ENCODE results near the gene MLXIP. TPM values are rescaled to one million over a fixed set of nuclear protein-coding genes. Genes with fewer than 3 reads are reported as not detected.

The MLXIP gene
- total and polyA plus RNA-seq, 9 of the 15 experiments (the other 6 are each of a cell fraction or from before 2014, with no cell fraction given): 2.2 to 66.3 (median 18.1) TPM

- TF ChIP-seq TCF15 (CRISPR knock-in tag; IDR thresholded peaks at IDR 0.05) (no peak), HNRNPK (IDR thresholded peaks at IDR 0.05; ENCODE audit: low read depth, low read length, poor library complexity, severe bottlenecking) (no peak), ZNF239 (CRISPR knock-in tag; IDR thresholded peaks at IDR 0.05) (no peak), ZNF280A (IDR thresholded peaks at IDR 0.05; ENCODE audit: low read depth, partially characterized antibody) (no peak), POLR2B (IDR thresholded peaks at IDR 0.05; ENCODE audit: low read depth, partially characterized antibody) (peak; percentile 46), MYNN (IDR thresholded peaks at IDR 0.05) (peak; percentile 18; the same call in 1 of the 2 replicates), MYNN (CRISPR knock-in tag; IDR thresholded peaks at IDR 0.05) (no peak), POLR2A (conservative IDR thresholded peaks at IDR 0.05) (peak; percentile 66), KAT7 (CRISPR knock-in tag; IDR thresholded peaks at IDR 0.05; ENCODE audit: borderline replicate concordance) (no peak), SMARCA5 (IDR thresholded peaks at IDR 0.05) (no peak), NEUROD1 (IDR thresholded peaks at IDR 0.05; ENCODE audit: borderline replicate concordance, low read depth, low read length, partially characterized antibody) (no peak), USF1 (CRISPR knock-in tag; IDR thresholded peaks at IDR 0.05) (no peak), ZNF121 (CRISPR knock-in tag; conservative IDR thresholded peaks at IDR 0.05) (0 out of 2 replicates have a peak, but pooled peaks have one; percentile 34), ZNF24 (IDR thresholded peaks at IDR 0.05) (no peak), ATF7 (IDR thresholded peaks at IDR 0.05) (no peak), TSC22D4 (tag; IDR thresholded peaks at IDR 0.05) (no peak), POLR2G (IDR thresholded peaks at IDR 0.05; ENCODE audit: low read depth, low read length) (peak; percentile 50; the same call in 1 of the 2 replicates), SUPT5H (IDR thresholded peaks at IDR 0.05) (peak; percentile 55; the same call in 1 of the 2 replicates), PHTF2 (CRISPR knock-in tag; IDR thresholded peaks at IDR 0.05) (no peak)
- no peaks in the 10 kb centered on the region for H3K9me3 ChIP-seq (replicated peaks; ENCODE audit: control insufficient read depth, insufficient read depth, low read depth, low read length)
- no peaks in the 10 kb centered on the region for H3K79me2 ChIP-seq (ENCODE audit: control insufficient read depth, insufficient read depth, low read length)
- H2AFZ ChIP-seq (ENCODE audit: low read depth, low read length): no peak overlapping the region
- peaks cover 9% of the 10 kb centered on the region for H3K9me1 ChIP-seq (ENCODE audit: control insufficient read depth, insufficient read depth, low read length)
- H3K4me2 ChIP-seq (ENCODE audit: insufficient read depth, low read length): no peak overlapping the region
- FAIRE-seq (peak; percentile 26), ATAC-seq (peak; percentile 21), DNase-seq (ENCODE audit: extremely low read depth in 1 of 4, low spot score in 3 of 4) (no peak)
- ChIA-PET CTCF (ENCODE audit: low intra/inter-chr PET ratio) (no interaction called here), POLR2A (interaction anchor here (0.6 to 1.5 kb wide), 8 partner anchors 8 to 349 kb away, joined by 3 to 7 read pairs (median 3); no protein-coding TSS in a partner anchor)
- H3K36me3 ChIP-seq (ENCODE audit: control insufficient read depth, insufficient read depth, low read length): peaks cover 14% of the 10 kb centered on the region; the same call in 2 of the 3 replicates
- peaks cover 37% of the 10 kb centered on the region for H4K20me1 ChIP-seq (replicated peaks; ENCODE audit: control insufficient read depth, insufficient read depth, low read length)
- BruUV-seq (replicated peaks): no TSS peak
- no peak overlapping the region for H3K27ac ChIP-seq (ENCODE audit: extremely low read depth, low read depth, low read length)
- intact Hi-C loops (cut with micrococcal nuclease) (no loop called here), in situ Hi-C loops (cut with MboI) (no loop called here)
- peaks cover 0 to 12% of the 10 kb centered on the region in 2 experiments; a peak in 3 of 5 replicates for H3K4me1 ChIP-seq (replicated peaks in 1 of 2; ENCODE audit: control insufficient read depth in 2 of 2, insufficient read depth in 2 of 2, low read length in 2 of 2)
- no peak overlapping the region for H3K4me3 ChIP-seq
- peaks cover 0 to 4% of the 10 kb centered on the region in 2 experiments; a peak in 2 of 5 replicates for H3K27me3 ChIP-seq (ENCODE audit: control insufficient read depth in 2 of 2, insufficient read depth in 2 of 2, low read length in 2 of 2)
- H3K9ac ChIP-seq (ENCODE audit: insufficient read depth in 1 of 2, low read depth in 2 of 2, low read length in 2 of 2): no peak overlapping the region
- 53% methylated on average over 20 of the region's 21 CpGs for WGBS (ENCODE audit: insufficient coverage, low coverage, missing lambda C conversion rate)
Observed at GRCh38 chr12:122147514-122148290, 69.1 kb downstream of the MLXIP start.

Measured in K562 (cell line).